RWPE2 (cell line): ENCODE measurements around the gene B4GALT2.

ENCODE experiments used
- ATAC-seq: fragments of 200-7000 bp; cut with Tn5 transposase; 3 replicates; pipeline ENCODE4 v1.9.1; 2021; ENCODE audit warnings: low read depth
- DNase-seq: peaks from one replicate; pipeline ENCODE4 v3.0.0-alpha.2; 2020; ENCODE audit warnings: low spot score
- H3K27ac ChIP-seq: fragments of 450-650 bp; 2 replicates; pipeline ENCODE4 v1.5.1; 2017; ENCODE audit warnings: mild to moderate bottlenecking; ENCODE audit not compliant: poor library complexity, severe bottlenecking
- H3K27me3 ChIP-seq: fragments of 250-450 bp; sonication (Bioruptor Pico); 2 replicates; pipeline ENCODE4 v1.5.1; 2021; ENCODE audit warnings: mild to moderate bottlenecking, moderate library complexity; ENCODE audit not compliant: insufficient read depth, poor library complexity, severe bottlenecking
- H3K36me3 ChIP-seq: fragments of 250-450 bp; sonication (Bioruptor Pico); 2 replicates; pipeline ENCODE4 v1.5.1; 2020; ENCODE audit warnings: low read depth, mild to moderate bottlenecking, moderate library complexity
- H3K4me1 ChIP-seq: fragments of 250-450 bp; sonication (Bioruptor Pico); 2 replicates; pipeline ENCODE4 v1.5.1; 2021; ENCODE audit warnings: mild to moderate bottlenecking, moderate library complexity; ENCODE audit not compliant: insufficient read depth, poor library complexity, severe bottlenecking
- H3K4me3 ChIP-seq: fragments of 250-450 bp; sonication (Bioruptor Pico); 2 replicates; pipeline ENCODE4 v1.5.1; 2021; ENCODE audit warnings: mild to moderate bottlenecking, moderate library complexity; ENCODE audit not compliant: severe bottlenecking
- H3K9me3 ChIP-seq: fragments of 250-450 bp; sonication (Bioruptor Pico); 2 replicates; pipeline ENCODE4 v1.5.1; 2021; ENCODE audit warnings: mild to moderate bottlenecking, moderate library complexity; ENCODE audit not compliant: severe bottlenecking
- TF ChIP-seq, protein P1 (sequence below): fragments of 450-650 bp; IDR thresholded peaks from one replicate; pipeline ENCODE4 v1.5.1; 2017; ENCODE audit warnings: mild to moderate bottlenecking, moderate library complexity; ENCODE audit not compliant: poor library complexity, severe bottlenecking

The B4GALT2 gene

DNA sequence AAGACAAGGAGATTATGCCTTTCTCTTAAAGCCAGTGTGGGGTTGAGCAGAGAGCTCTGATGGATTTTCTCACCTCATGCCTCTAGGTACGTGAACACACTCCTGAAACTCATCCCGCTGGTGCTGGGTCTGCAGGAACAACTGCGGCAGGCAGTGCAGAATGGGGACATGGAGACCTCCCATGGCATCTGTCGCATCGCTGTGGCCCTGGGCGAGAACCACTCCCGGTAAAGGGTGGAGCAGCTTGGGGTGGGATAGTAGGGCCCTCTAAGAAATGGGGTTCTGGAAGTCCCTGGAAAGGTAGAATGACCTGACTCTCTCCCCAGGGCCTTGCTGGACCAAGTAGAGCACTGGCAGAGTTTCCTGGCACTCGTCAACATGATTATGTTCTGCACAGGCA is 22.8 kb upstream of the B4GALT2 start:
- Histone ChIP-seq H3K27ac (no peak overlapping the region), H3K4me1 (no peaks in the 10 kb centered on the region), H3K9me3 (no peaks in the 10 kb centered on the region)

DNA sequence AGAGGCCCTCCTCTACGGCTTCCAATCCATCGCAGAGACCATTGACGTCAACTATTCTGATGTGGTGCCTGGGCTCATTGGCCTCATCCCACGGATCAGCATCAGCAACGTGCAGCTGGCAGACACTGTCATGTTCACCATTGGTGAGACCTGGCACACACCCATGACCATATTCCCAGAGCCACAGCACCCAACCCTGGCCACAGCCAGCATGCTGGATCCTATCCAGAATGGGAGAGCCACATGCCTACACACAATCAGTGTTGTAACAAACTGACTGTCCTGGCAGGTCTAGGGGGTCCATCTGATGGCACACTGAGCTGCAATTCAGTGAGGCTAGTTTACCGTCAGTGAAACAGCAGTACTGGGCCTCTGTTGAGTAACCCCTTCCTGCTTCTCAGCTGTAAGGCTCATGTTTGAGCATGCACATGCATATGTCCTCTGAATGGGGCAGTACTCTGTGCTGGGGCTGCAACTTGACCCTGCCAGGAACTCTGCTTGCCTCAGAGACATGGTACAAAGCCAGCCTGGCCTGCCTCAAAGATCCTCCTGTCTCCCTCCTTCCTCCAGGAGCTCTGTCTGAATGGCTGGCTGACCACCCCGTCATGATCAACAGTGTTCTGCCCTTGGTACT is 21.5 kb upstream of the B4GALT2 start:
- DNase-seq (no peak), ATAC-seq (peak; percentile 56)
- Histone ChIP-seq H3K27me3 (no peaks in the 10 kb centered on the region), H3K27ac (no peak overlapping the region), H3K4me3 (no peak overlapping the region), H3K4me1 (no peaks in the 10 kb centered on the region), H3K36me3 (peaks cover 15% of the 10 kb centered on the region), H3K9me3 (no peaks in the 10 kb centered on the region)
- TF ChIP-seq, protein P1, sequence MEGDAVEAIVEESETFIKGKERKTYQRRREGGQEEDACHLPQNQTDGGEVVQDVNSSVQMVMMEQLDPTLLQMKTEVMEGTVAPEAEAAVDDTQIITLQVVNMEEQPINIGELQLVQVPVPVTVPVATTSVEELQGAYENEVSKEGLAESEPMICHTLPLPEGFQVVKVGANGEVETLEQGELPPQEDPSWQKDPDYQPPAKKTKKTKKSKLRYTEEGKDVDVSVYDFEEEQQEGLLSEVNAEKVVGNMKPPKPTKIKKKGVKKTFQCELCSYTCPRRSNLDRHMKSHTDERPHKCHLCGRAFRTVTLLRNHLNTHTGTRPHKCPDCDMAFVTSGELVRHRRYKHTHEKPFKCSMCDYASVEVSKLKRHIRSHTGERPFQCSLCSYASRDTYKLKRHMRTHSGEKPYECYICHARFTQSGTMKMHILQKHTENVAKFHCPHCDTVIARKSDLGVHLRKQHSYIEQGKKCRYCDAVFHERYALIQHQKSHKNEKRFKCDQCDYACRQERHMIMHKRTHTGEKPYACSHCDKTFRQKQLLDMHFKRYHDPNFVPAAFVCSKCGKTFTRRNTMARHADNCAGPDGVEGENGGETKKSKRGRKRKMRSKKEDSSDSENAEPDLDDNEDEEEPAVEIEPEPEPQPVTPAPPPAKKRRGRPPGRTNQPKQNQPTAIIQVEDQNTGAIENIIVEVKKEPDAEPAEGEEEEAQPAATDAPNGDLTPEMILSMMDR: no peak

More for the DNA sequence above, 22.8 kb upstream of the B4GALT2 start:
- Histone ChIP-seq H3K36me3 (peaks cover 13% of the 10 kb centered on the region), H3K27me3 (no peaks in the 10 kb centered on the region), H3K4me3 (no peak overlapping the region)
- DNase-seq: no peak
- no peak for ATAC-seq
- TF ChIP-seq, protein P1: no peak

DNA sequence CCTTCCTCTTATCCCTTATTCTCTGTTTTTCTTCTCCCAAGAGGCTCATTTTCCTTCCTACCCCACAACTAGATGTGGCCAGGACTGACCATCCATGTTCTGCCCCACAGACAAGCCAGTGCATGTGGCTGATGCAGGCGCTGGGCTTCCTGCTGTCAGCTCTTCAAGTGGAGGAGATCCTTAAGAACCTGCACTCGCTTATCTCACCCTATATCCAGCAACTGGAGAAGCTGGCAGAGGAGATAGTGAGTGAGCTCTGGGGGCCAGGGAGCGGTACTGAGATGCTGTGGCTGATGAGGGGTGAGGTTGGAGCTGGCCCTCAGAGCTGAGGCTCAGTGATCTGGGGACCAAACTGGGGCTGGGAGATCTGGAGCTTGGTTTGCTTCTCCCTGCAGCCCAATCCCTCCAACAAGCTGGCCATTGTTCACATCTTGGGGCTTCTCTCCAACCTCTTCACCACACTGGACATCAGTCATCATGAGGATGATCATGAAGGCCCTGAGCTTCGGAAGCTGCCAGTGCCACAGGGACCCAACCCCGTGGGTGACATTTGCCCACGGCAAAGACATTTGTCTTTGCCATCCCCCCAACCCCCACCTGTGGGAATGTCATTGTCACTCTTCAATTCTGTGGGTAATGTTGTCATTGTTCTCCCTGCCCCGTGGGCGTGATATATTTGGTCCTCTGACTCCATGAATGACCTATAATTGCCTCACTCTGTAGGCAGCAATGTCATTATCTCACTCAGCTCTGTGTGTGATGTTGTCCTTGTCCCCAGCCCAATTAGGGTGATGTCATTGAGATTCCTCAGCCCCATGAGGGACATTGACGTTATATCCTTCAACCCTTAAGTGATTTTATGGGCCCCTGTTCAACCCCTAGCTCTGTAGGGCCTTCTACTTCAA is 20.4 kb upstream of the B4GALT2 start:
- H3K36me3 ChIP-seq: peaks cover 15% of the 10 kb centered on the region
- no peaks in the 10 kb centered on the region for H3K9me3 ChIP-seq
- no peak overlapping the region for H3K4me3 ChIP-seq
- TF ChIP-seq, protein P1: no peak
- DNase-seq: no peak
- H3K27ac ChIP-seq: no peak overlapping the region
- H3K4me1 ChIP-seq: no peaks in the 10 kb centered on the region
- no peaks in the 10 kb centered on the region for H3K27me3 ChIP-seq
- no peak for ATAC-seq

DNA sequence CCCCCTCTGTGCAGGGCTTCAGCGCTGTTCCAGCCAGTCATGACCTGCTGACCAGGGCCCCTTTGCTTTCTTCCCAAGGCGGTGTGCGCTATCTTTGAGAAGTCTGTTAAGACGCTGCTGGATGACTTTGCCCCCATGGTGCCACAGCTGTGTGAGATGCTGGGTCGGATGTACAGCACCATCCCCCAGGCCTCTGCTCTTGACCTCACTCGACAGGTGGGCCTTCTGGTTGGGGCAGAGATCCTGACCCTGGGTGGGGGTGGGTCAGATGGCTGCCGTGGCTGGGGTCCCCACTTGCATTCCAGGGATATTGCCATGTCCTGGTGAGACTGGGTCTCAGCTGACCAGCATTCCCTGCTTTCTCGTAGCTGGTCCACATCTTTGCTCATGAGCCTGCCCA is 18.2 kb upstream of the B4GALT2 start:
- no peak overlapping the region for H3K27ac ChIP-seq
- peaks cover 15% of the 10 kb centered on the region for H3K36me3 ChIP-seq
- no peaks in the 10 kb centered on the region for H3K27me3 ChIP-seq
- no peaks in the 10 kb centered on the region for H3K4me1 ChIP-seq
- DNase-seq (no peak), ATAC-seq (no peak)
- H3K9me3 ChIP-seq: no peaks in the 10 kb centered on the region
- TF ChIP-seq, protein P1: no peak
- H3K4me3 ChIP-seq: no peak overlapping the region
